Activated B cell treated with CpG ODN at 0.5 μM for 24 hours (primary cell): ENCODE results near the gene HES6. TPM values are rescaled to one million over a fixed set of nuclear protein-coding genes. Genes with fewer than 3 reads are reported as not detected.
A peak's percentile ranks its signal among the peaks of the same experiment; 100 is the strongest.

ENCODE experiments used
- ATAC-seq: fragments of 200-7000 bp; cut with Tn5 transposase; one replicate; pipeline ENCODE4 v1.10.0; 2021; ENCODE audit warnings: low read depth, mild to moderate bottlenecking, moderate library complexity
- CTCF ChIA-PET: fragments of 350-600 bp; sonication (Branson Sonifier 250); formaldehyde crosslinking; loops from one replicate; lab custom pipeline; 2021; ENCODE audit warnings: antibody characterized with exemption; lab: Charles Lee
- POLR2A ChIA-PET: fragments of 350-600 bp; sonication (Branson Sonifier 250); formaldehyde crosslinking; loops from one replicate; lab custom pipeline; 2021; ENCODE audit warnings: antibody characterized with exemption; lab: Charles Lee
- DNase-seq: peaks from one replicate; pipeline ENCODE4 v3.0.0; 2022
- H3K27ac Mint-ChIP-seq: one replicate; pipeline ENCODE4 v1.8.0; 2020; ENCODE audit warnings: mixed read lengths
- H3K27me3 Mint-ChIP-seq: one replicate; pipeline ENCODE4 v1.8.0; 2021; ENCODE audit warnings: mixed read lengths
- H3K36me3 Mint-ChIP-seq: one replicate; pipeline ENCODE4 v1.8.0; 2021; ENCODE audit warnings: low read depth, mixed read lengths
- H3K4me1 Mint-ChIP-seq: one replicate; pipeline ENCODE4 v1.8.0; 2021; ENCODE audit warnings: mixed read lengths
- H3K4me3 Mint-ChIP-seq: one replicate; pipeline ENCODE4 v1.8.0; 2020; ENCODE audit warnings: mild to moderate bottlenecking, mixed read lengths
- H3K9me3 Mint-ChIP-seq: one replicate; pipeline ENCODE4 v1.8.0; 2020; ENCODE audit warnings: mixed read lengths
- CTCF ChIP-seq: fragments of 200-600 bp; IDR thresholded peaks from one replicate; pipeline ENCODE4 v1.8.0; 2022; ENCODE audit warnings: antibody characterized with exemption, mild to moderate bottlenecking
- intact Hi-C: fragments of 100-400 bp; cut with micrococcal nuclease; formaldehyde crosslinking; loops from one replicate; pipeline ENCODE4 v1.15.1; 2024
- total RNA-seq: library from RNA; stranded (reverse); gene quantifications from 2 replicates; pipeline ENCODE4 v1.2.3, GENCODE V29; 2022

The HES6 gene
- total RNA-seq, 1 donor from 2014 or later = 5.0 TPM

DNA sequence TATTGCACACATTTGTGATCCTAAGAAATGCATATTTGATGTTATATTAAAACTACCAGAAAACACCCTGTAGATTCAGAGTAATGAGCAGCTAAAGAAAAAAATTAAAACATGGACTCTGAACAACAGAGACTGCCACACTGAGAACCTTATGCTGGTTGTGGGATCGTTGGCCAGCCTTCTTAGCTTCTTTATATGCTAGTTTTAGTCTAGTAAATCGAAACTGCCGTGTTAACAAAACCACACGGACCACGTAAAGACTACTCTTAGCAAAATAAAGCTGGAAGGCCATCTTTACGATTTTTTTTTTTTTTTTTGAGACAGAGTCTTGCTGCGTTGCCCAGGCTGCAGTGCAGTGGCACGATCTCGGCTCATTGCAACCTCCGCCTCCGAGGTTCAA is 25.8 kb upstream of the HES6 start:
- POLR2A ChIA-PET = interaction anchor here (0.7 kb wide), 1 partner anchor 194 kb away, joined by 8 read pairs; no protein-coding TSS in a partner anchor
- no peak for TF ChIP-seq CTCF
- DNase-seq (no peak), ATAC-seq (no peak)
- no peak overlapping the region for H3K27ac Mint-ChIP-seq
- CTCF ChIA-PET = interaction anchor here (1.8 kb wide), 1 partner anchor 105 kb away, joined by 5 read pairs; no protein-coding TSS in a partner anchor
- no peak overlapping the region for H3K4me3 Mint-ChIP-seq
- intact Hi-C loops = loop anchor here (10.0 kb wide), 1 partner anchor 491 kb away; no protein-coding TSS in a partner anchor
- H3K4me1 Mint-ChIP-seq = peaks cover 3% of the 10 kb centered on the region
- H3K36me3 Mint-ChIP-seq = peaks cover 52% of the 10 kb centered on the region
- H3K27me3 Mint-ChIP-seq = no peaks in the 10 kb centered on the region
- no peaks in the 10 kb centered on the region for H3K9me3 Mint-ChIP-seq

GRCh38 chr2:238264072-238264460 is 24.2 kb upstream of the HES6 start:
- Mint-ChIP-seq H3K4me3 (no peak overlapping the region), H3K4me1 (peaks cover 3% of the 10 kb centered on the region), H3K9me3 (no peaks in the 10 kb centered on the region), H3K27ac (no peak overlapping the region), H3K27me3 (no peaks in the 10 kb centered on the region), H3K36me3 (peaks cover 54% of the 10 kb centered on the region)
- no peak for TF ChIP-seq CTCF
- POLR2A ChIA-PET = no interaction called here
- intact Hi-C loops = loop anchor here (10.0 kb wide), 1 partner anchor 489 kb away; no protein-coding TSS in a partner anchor
- DNase-seq (no peak), ATAC-seq (no peak)
- CTCF ChIA-PET = interaction anchor here (1.0 to 2.0 kb wide), 12 partner anchors 10 to 751 kb away, joined by 3 to 19 read pairs (median 4); no protein-coding TSS in a partner anchor

GRCh38 chr2:238263204-238264071 is 23.6 kb upstream of the HES6 start:
- Mint-ChIP-seq H3K9me3 (no peaks in the 10 kb centered on the region), H3K27ac (no peak overlapping the region), H3K4me1 (peaks cover 3% of the 10 kb centered on the region), H3K36me3 (peaks cover 56% of the 10 kb centered on the region), H3K27me3 (no peaks in the 10 kb centered on the region), H3K4me3 (no peak overlapping the region)
- peak; percentile 53 for DNase-seq
- ATAC-seq = peak; percentile 57
- TF ChIP-seq CTCF = peak; percentile 54
- ChIA-PET POLR2A (interaction anchor here (1.1 kb wide), 1 partner anchor 103 kb away, joined by 3 read pairs; no protein-coding TSS in a partner anchor), CTCF (interaction anchor here (0.8 to 2.0 kb wide), 14 partner anchors 9 to 751 kb away, joined by 3 to 19 read pairs (median 4); no protein-coding TSS in a partner anchor)
- intact Hi-C loops = loop anchor here (1.0 to 10.0 kb wide), 8 partner anchors 25 to 590 kb away; partner anchors contain the start of gene PER2

DNA sequence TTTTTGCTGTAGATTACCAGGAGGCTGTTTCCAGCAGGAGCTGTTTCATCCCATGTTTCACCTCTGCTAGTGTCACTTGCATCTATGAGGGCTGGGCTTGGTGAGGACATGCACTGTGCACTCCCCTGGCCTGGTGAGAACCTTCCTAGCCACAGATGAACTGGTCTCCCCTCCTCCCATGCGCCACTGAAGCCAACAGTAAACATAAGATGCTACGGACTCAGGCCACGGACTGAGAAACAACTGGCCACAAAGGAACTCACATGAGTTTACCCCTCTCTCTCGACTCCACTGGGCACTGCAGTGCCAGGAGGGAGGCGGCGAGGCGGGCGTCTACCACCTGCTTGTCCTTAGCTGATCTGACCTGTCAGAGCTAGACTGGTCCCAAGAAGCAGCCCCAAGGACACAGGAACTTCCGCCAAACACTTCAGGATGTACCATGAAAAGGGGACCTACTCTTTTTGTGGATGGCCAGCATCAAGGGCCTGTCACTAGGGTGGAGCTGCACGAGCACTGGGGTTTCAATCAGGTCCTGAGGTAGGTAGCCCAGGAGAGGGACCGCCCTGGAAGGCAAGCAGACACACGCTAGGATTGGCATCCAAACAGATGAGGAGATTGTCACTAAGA is 22.8 kb upstream of the HES6 start:
- ChIA-PET CTCF (interaction anchor here (0.8 to 2.0 kb wide), 11 partner anchors 8 to 750 kb away, joined by 3 to 19 read pairs (median 4); no protein-coding TSS in a partner anchor), POLR2A (interaction anchor here (1.1 kb wide), 1 partner anchor 102 kb away, joined by 3 read pairs; no protein-coding TSS in a partner anchor)
- no peaks in the 10 kb centered on the region for H3K9me3 Mint-ChIP-seq
- no peak overlapping the region for H3K4me3 Mint-ChIP-seq
- no peak for ATAC-seq
- no peak for TF ChIP-seq CTCF
- intact Hi-C loops = loop anchor here (1.0 to 10.0 kb wide), 8 partner anchors 26 to 589 kb away; partner anchors contain the start of gene PER2
- peaks cover 3% of the 10 kb centered on the region for H3K4me1 Mint-ChIP-seq
- H3K27ac Mint-ChIP-seq = no peak overlapping the region
- H3K27me3 Mint-ChIP-seq = no peaks in the 10 kb centered on the region
- peaks cover 59% of the 10 kb centered on the region for H3K36me3 Mint-ChIP-seq
- DNase-seq = no peak
